Panc1 (cell line): ENCODE data around the gene CDK8.

Experiments
- POLR2AphosphoS5 ChIP-seq: IDR thresholded peaks from 2 replicates; pipeline ENCODE4 v1.6.1; 2012; ENCODE audit warnings: mild to moderate bottlenecking, low read depth, low read length, moderate library complexity
- TF ChIP-seq, protein P1 (sequence below): fragments of 450-650 bp; IDR thresholded peaks from 2 replicates; pipeline ENCODE4 v1.5.1; 2017; ENCODE audit warnings: mild to moderate bottlenecking

DNA sequence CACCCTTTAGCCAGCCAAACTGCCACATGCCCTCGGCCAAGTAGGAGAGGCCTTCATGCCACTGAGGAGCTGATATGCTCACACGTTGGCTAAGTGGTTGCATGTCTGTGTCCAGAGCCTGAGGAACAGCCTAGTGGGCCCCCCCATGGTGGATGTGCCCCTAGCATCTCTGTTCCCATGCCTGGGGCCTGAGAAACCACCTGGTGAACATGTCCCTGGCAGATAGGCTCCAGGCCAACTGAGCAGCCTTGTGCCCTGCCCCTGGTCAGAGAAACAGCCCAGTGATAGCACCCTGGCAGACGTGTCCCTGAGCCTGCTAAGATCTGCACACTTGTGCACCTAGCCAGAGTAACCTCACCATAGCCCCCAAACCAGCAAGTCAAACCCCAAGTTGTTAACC is 181.7 kb downstream of the CDK8 start:
- TF ChIP-seq, protein P1, sequence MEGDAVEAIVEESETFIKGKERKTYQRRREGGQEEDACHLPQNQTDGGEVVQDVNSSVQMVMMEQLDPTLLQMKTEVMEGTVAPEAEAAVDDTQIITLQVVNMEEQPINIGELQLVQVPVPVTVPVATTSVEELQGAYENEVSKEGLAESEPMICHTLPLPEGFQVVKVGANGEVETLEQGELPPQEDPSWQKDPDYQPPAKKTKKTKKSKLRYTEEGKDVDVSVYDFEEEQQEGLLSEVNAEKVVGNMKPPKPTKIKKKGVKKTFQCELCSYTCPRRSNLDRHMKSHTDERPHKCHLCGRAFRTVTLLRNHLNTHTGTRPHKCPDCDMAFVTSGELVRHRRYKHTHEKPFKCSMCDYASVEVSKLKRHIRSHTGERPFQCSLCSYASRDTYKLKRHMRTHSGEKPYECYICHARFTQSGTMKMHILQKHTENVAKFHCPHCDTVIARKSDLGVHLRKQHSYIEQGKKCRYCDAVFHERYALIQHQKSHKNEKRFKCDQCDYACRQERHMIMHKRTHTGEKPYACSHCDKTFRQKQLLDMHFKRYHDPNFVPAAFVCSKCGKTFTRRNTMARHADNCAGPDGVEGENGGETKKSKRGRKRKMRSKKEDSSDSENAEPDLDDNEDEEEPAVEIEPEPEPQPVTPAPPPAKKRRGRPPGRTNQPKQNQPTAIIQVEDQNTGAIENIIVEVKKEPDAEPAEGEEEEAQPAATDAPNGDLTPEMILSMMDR, result no peak
- no peak for TF ChIP-seq POLR2AphosphoS5
